C4-2B (cell line): ENCODE data around the gene CDK6.

Experiments used
- H3K27ac ChIP-seq: fragments of 450-650 bp; 2 replicates; pipeline ENCODE4 v1.5.1; 2017
- CTCF ChIP-seq: fragments of 450-650 bp; conservative IDR thresholded peaks from 2 replicates; pipeline ENCODE4 v1.5.1; 2017; ENCODE audit warnings: mild to moderate bottlenecking
- ZFX ChIP-seq: fragments of 450-650 bp; IDR thresholded peaks from 2 replicates; pipeline ENCODE4 v1.6.1; 2017

CDK6 gene

DNA sequence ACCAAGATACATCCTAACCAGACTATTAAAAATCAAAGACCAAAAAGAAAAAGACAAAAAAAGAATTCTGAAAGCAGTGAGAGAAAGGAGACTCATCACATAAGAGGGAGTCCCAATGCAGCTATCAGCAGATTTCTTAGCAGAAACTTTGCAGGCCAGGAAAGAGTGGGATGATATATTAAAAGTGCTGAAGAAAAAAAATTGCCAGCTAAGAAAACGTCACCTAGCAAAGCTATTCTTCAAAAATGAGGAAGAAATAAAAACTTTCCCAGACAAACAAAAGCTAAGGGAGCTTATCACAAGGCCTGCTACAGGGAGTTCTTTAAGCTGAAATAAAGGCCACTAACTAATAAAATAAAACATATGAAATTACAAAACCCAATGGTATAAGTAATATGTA is 40.5 kb upstream of the CDK6 start:
- H3K27ac ChIP-seq: no peak overlapping the region
- no peak for TF ChIP-seq CTCF
- no peak for TF ChIP-seq ZFX

DNA sequence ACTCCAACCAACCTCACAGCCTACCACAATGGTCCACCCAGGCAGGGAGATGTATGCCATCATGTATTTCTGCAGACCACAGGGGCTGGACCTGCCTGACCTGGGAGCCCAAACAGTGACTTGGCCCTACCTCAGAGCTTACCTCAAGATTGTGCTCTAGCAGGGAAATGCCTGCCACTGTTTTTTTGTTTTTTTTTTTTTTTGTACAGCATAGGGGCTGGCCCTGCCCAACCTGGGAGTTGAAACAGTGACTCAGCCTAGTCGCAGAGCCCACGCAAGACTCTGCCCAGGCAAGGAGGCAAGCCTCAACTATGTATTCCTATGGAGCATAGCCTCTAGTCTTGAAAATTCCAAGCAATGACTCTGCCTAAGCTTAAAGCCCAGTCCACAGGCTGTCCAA is 39.3 kb upstream of the CDK6 start:
- H3K27ac ChIP-seq: no peak overlapping the region
- TF ChIP-seq ZFX: no peak
- no peak for TF ChIP-seq CTCF

GRCh38 chr7:92875173-92875572 is 38.8 kb upstream of the CDK6 start:
- TF ChIP-seq CTCF: no peak
- TF ChIP-seq ZFX: no peak
- H3K27ac ChIP-seq: no peak overlapping the region

DNA sequence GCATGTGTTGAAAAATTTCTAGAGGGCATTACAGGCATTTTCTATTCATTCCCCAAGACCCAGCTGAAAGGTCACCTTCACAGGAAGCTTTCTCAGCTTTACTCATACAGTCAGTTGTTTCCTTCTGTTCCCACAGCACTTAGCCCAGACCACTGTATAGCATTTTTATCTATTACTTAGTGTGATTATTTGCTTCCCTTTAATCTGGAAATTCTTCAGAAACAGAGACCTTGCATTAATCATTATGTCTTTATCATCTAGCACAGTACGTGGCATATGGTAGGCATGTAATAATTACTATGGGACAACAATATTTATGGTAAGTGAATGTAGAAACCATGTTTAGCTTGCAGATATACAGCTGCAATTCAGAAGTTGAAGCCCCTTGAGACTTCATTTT is 38.2 kb upstream of the CDK6 start:
- H3K27ac ChIP-seq: no peak overlapping the region
- TF ChIP-seq CTCF (no peak), ZFX (no peak)

DNA sequence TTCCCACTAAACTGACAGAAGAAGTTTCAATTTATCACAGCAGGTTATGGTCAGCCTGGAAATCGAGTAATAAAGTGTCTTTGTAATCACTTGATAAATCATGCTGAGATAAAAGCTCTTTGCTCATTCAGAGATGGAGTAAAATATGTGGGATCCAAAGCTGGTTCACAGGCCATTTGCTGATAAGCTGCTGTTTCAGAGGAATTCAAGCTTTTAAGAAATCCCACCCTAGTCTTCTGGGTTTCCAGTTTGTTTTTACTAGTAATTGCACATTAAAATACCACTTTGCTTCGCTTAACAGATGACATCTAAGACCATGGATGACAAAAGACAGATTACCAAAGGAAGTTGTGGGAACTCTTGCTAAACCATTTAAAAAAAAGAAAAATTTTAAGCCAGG is 37.4 kb upstream of the CDK6 start:
- no peak overlapping the region for H3K27ac ChIP-seq
- TF ChIP-seq CTCF (no peak), ZFX (no peak)

- no peak overlapping the region for H3K27ac ChIP-seq
- TF ChIP-seq ZFX (no peak), CTCF (no peak)
Measured at GRCh38 chr7:92872701-92873100, 36.3 kb upstream of the CDK6 start.

GRCh38 chr7:92868683-92869293 is 32.4 kb upstream of the CDK6 start:
- TF ChIP-seq CTCF: no peak
- TF ChIP-seq ZFX: no peak
- no peak overlapping the region for H3K27ac ChIP-seq
